ENCODE data around the gene RNF213. TPM values are rescaled to one million over a fixed set of nuclear protein-coding genes. Genes with fewer than 3 reads are reported as not detected.

The RNF213 gene
- total RNA-seq, 1 donor from 2014 or later = 120 TPM

DNA sequence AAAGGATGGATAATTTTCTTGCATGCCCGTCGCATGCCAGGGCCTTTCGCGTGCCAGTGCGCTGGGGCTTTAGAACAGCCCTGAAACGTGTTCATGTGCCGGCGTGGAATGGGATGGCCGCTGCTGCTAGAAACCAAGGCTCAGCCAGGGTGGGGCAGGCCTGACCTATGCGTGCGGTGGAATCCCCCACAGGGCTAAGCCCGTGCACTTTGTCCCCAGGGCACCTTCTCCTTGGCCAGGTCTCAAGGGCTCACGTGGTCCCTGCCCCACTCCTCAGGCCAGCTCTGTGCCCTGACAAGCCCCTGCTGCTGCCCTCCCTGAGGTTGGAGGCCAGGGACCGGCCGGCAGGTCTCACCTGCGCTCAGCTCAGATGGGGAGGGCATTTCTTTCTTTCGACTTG, 13.1 kb upstream of the RNF213 start:
- Histone ChIP-seq H3K79me2 (ENCODE audit: insufficient read depth, low read length) (no peaks in the 10 kb centered on the region), H3K27ac (ENCODE audit: low read depth, low read length) (no peak overlapping the region), H2AFZ (ENCODE audit: low read depth, low read length) (no peak overlapping the region), H3K4me1 (ENCODE audit: insufficient read depth, low read length) (no peaks in the 10 kb centered on the region), H3K9me3 (ENCODE audit: insufficient read depth, low read depth, low read length) (no peaks in the 10 kb centered on the region), H3K36me3 (ENCODE audit: insufficient read depth, low read length) (no peaks in the 10 kb centered on the region), H3K27me3 (ENCODE audit: insufficient read depth, low read length) (no peaks in the 10 kb centered on the region), H4K20me1 (ENCODE audit: insufficient read depth, low read length) (no peaks in the 10 kb centered on the region), H3K9ac (ENCODE audit: low read length) (no peak overlapping the region), H3K4me2 (ENCODE audit: low read length) (no peak overlapping the region), H3K4me3 (ENCODE audit: insufficient read depth, low read depth, low read length) (no peak overlapping the region)
- Mint-ChIP-seq H3K9me3 (ENCODE audit: unreplicated experiment) (no peaks in the 10 kb centered on the region), H3K27me3 (ENCODE audit: low read depth, unreplicated experiment) (no peaks in the 10 kb centered on the region), H3K4me3 (ENCODE audit: unreplicated experiment) (no peak overlapping the region), H3K36me3 (ENCODE audit: low read depth, unreplicated experiment) (peaks cover 14% of the 10 kb centered on the region), H3K27ac (ENCODE audit: unreplicated experiment) (no peak overlapping the region), H3K4me1 (ENCODE audit: low read depth, unreplicated experiment) (no peaks in the 10 kb centered on the region)
- DNase-seq (ENCODE audit: low read depth) (no peak), FAIRE-seq (no peak)
- TF ChIP-seq EZH2 (IDR thresholded peaks at IDR 0.05; ENCODE audit: insufficient read depth, low read length) = no peak
- TF ChIP-seq, protein P1, sequence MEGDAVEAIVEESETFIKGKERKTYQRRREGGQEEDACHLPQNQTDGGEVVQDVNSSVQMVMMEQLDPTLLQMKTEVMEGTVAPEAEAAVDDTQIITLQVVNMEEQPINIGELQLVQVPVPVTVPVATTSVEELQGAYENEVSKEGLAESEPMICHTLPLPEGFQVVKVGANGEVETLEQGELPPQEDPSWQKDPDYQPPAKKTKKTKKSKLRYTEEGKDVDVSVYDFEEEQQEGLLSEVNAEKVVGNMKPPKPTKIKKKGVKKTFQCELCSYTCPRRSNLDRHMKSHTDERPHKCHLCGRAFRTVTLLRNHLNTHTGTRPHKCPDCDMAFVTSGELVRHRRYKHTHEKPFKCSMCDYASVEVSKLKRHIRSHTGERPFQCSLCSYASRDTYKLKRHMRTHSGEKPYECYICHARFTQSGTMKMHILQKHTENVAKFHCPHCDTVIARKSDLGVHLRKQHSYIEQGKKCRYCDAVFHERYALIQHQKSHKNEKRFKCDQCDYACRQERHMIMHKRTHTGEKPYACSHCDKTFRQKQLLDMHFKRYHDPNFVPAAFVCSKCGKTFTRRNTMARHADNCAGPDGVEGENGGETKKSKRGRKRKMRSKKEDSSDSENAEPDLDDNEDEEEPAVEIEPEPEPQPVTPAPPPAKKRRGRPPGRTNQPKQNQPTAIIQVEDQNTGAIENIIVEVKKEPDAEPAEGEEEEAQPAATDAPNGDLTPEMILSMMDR (IDR thresholded peaks at IDR 0.05; ENCODE audit: insufficient read depth, low read depth, low read length) = no peak

DNA sequence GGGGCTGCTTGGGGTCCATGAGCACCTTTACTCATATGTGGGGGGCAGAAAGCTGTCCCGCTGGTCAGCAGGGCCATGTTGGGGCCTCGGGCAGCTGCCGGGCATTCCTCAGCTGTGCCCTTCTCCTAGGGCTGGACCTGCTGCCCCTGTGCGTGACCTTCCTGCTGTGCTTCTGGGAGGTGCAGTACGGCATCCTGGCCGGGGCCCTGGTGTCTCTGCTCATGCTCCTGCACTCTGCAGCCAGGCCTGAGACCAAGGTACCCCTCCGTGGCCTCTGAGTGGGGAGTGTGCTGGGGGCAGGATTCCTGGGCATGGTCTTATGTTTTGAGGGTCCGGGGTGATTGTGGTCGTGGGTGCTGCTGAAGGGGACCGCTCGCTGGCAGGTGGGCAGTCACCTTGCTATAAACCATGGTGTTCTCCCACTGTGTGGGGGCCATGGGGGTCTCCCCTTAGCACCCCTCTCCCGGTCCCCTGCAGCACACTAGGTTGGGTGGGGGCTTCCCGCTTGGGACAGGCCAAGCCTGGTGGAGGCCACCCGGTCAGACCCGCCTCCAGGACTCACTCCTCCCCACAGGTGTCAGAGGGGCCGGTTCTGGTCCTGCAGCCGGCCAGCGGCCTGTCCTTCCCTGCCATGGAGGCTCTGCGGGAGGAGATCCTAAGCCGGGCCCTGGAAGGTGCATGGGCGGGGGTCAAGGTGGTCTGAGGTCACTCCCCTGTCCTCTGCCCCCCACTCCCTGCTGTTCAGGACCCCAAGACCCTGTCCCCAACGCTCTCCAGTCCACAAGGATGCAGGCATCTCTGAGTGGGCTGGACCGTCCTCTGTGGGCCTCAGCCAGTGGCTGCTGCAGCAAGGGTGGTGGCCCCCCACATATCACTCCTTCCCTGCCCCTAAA, 12.4 kb upstream of the RNF213 start:
- no peak for FAIRE-seq
- DNase-seq (ENCODE audit: low read depth) = no peak
- H3K79me2 ChIP-seq (ENCODE audit: insufficient read depth, low read length) = no peaks in the 10 kb centered on the region
- no peak overlapping the region for H3K9ac ChIP-seq (ENCODE audit: low read length)
- H3K27ac ChIP-seq (ENCODE audit: low read depth, low read length) = no peak overlapping the region
- Mint-ChIP-seq H3K4me1 (ENCODE audit: low read depth, unreplicated experiment) (no peaks in the 10 kb centered on the region), H3K27ac (ENCODE audit: unreplicated experiment) (no peak overlapping the region), H3K36me3 (ENCODE audit: low read depth, unreplicated experiment) (peaks cover 11% of the 10 kb centered on the region), H3K9me3 (ENCODE audit: unreplicated experiment) (no peaks in the 10 kb centered on the region), H3K27me3 (ENCODE audit: low read depth, unreplicated experiment) (no peaks in the 10 kb centered on the region), H3K4me3 (ENCODE audit: unreplicated experiment) (no peak overlapping the region)
- H3K27me3 ChIP-seq (ENCODE audit: insufficient read depth, low read length) = no peaks in the 10 kb centered on the region
- no peaks in the 10 kb centered on the region for H3K9me3 ChIP-seq (ENCODE audit: insufficient read depth, low read depth, low read length)
- TF ChIP-seq, protein P1 (IDR thresholded peaks at IDR 0.05; ENCODE audit: insufficient read depth, low read depth, low read length) = no peak
- no peak for TF ChIP-seq EZH2 (IDR thresholded peaks at IDR 0.05; ENCODE audit: insufficient read depth, low read length)
- H3K4me3 ChIP-seq (ENCODE audit: insufficient read depth, low read depth, low read length) = no peak overlapping the region
- no peaks in the 10 kb centered on the region for H3K4me1 ChIP-seq (ENCODE audit: insufficient read depth, low read length)
- no peaks in the 10 kb centered on the region for H3K36me3 ChIP-seq (ENCODE audit: insufficient read depth, low read length)
- H3K4me2 ChIP-seq (ENCODE audit: low read length) = no peak overlapping the region
- no peaks in the 10 kb centered on the region for H4K20me1 ChIP-seq (ENCODE audit: insufficient read depth, low read length)
- no peak overlapping the region for H2AFZ ChIP-seq (ENCODE audit: low read depth, low read length)
